ENCODE measurements around the gene CEMIP.

CEMIP gene

GRCh38 chr15:80822256-80822655 lies 43.1 kb downstream of the CEMIP start:
- Histone ChIP-seq H3K27me3 (ENCODE audit: control insufficient read depth in 1 of 2, insufficient read depth in 2 of 2, low read length in 2 of 2) (no peaks in the 10 kb centered on the region), H3K4me1 (ENCODE audit: control insufficient read depth, insufficient read depth, low read length) (peaks cover 19% of the 10 kb centered on the region), H3K9me3 (ENCODE audit: control insufficient read depth in 2 of 2, low read length in 2 of 2) (peaks cover 0 to 3% of the 10 kb centered on the region in 2 donors), H3K27ac (ENCODE audit: low read length) (no peak overlapping the region), H3K36me3 (ENCODE audit: control insufficient read depth in 2 of 2, insufficient read depth in 2 of 2, low read length in 2 of 2) (no peaks in the 10 kb centered on the region), H3K9ac (ENCODE audit: low read length in 2 of 2) (no peak overlapping the region), H3K4me3 (ENCODE audit: low read length in 2 of 2) (no peak overlapping the region)

- Histone ChIP-seq H3K27me3 (ENCODE audit: control insufficient read depth in 1 of 2, insufficient read depth in 2 of 2, low read length in 2 of 2) (no peaks in the 10 kb centered on the region), H3K9me3 (ENCODE audit: control insufficient read depth in 2 of 2, low read length in 2 of 2) (peaks cover 0 to 3% of the 10 kb centered on the region in 2 donors), H3K4me1 (ENCODE audit: control insufficient read depth, insufficient read depth, low read length) (peaks cover 17% of the 10 kb centered on the region), H3K9ac (ENCODE audit: low read length in 2 of 2) (no peak overlapping the region), H3K27ac (ENCODE audit: low read length) (no peak overlapping the region), H3K36me3 (ENCODE audit: control insufficient read depth in 2 of 2, insufficient read depth in 2 of 2, low read length in 2 of 2) (no peaks in the 10 kb centered on the region), H3K4me3 (ENCODE audit: low read length in 2 of 2) (no peak overlapping the region)
Observed at GRCh38 chr15:80822676-80823075, 43.5 kb downstream of the CEMIP start.

GRCh38 chr15:80823120-80823519 lies 44.0 kb downstream of the CEMIP start:
- Histone ChIP-seq H3K9me3 (ENCODE audit: control insufficient read depth in 2 of 2, low read length in 2 of 2) (peaks cover 0 to under 1% of the 10 kb centered on the region in 2 donors), H3K9ac (ENCODE audit: low read length in 2 of 2) (no peak overlapping the region), H3K4me3 (ENCODE audit: low read length in 2 of 2) (no peak overlapping the region), H3K4me1 (ENCODE audit: control insufficient read depth, insufficient read depth, low read length) (peaks cover 17% of the 10 kb centered on the region), H3K27ac (ENCODE audit: low read length) (no peak overlapping the region), H3K36me3 (ENCODE audit: control insufficient read depth in 2 of 2, insufficient read depth in 2 of 2, low read length in 2 of 2) (no peaks in the 10 kb centered on the region), H3K27me3 (ENCODE audit: control insufficient read depth in 1 of 2, insufficient read depth in 2 of 2, low read length in 2 of 2) (no peaks in the 10 kb centered on the region)

- Histone ChIP-seq H3K36me3 (ENCODE audit: control insufficient read depth in 2 of 2, insufficient read depth in 2 of 2, low read length in 2 of 2) (no peaks in the 10 kb centered on the region), H3K27ac (ENCODE audit: low read length) (no peak overlapping the region), H3K4me1 (ENCODE audit: control insufficient read depth, insufficient read depth, low read length) (peaks cover 10% of the 10 kb centered on the region), H3K9me3 (ENCODE audit: control insufficient read depth in 2 of 2, low read length in 2 of 2) (no peaks in the 10 kb centered on the region), H3K4me3 (ENCODE audit: low read length in 2 of 2) (no peak overlapping the region), H3K9ac (ENCODE audit: low read length in 2 of 2) (no peak overlapping the region), H3K27me3 (ENCODE audit: control insufficient read depth in 1 of 2, insufficient read depth in 2 of 2, low read length in 2 of 2) (no peaks in the 10 kb centered on the region)
Observed at GRCh38 chr15:80823995-80824394, 44.8 kb downstream of the CEMIP start.

- Histone ChIP-seq H3K27me3 (ENCODE audit: control insufficient read depth in 1 of 2, insufficient read depth in 2 of 2, low read length in 2 of 2) (no peaks in the 10 kb centered on the region), H3K9me3 (ENCODE audit: control insufficient read depth in 2 of 2, low read length in 2 of 2) (no peaks in the 10 kb centered on the region), H3K4me3 (ENCODE audit: low read length in 2 of 2) (no peak overlapping the region), H3K27ac (ENCODE audit: low read length) (no peak overlapping the region), H3K4me1 (ENCODE audit: control insufficient read depth, insufficient read depth, low read length) (no peaks in the 10 kb centered on the region), H3K36me3 (ENCODE audit: control insufficient read depth in 2 of 2, insufficient read depth in 2 of 2, low read length in 2 of 2) (no peaks in the 10 kb centered on the region), H3K9ac (ENCODE audit: low read length in 2 of 2) (no peak overlapping the region)
Observed at GRCh38 chr15:80825361-80826030, 46.3 kb downstream of the CEMIP start.

GRCh38 chr15:80828796-80829195 lies 49.6 kb downstream of the CEMIP start:
- H3K4me1 ChIP-seq (ENCODE audit: control insufficient read depth, insufficient read depth, low read length), result peaks cover 13% of the 10 kb centered on the region
- H3K9me3 ChIP-seq (ENCODE audit: control insufficient read depth in 2 of 2, low read length in 2 of 2), result no peaks in the 10 kb centered on the region
- H3K27ac ChIP-seq (ENCODE audit: low read length), result no peak overlapping the region
- no peak overlapping the region for H3K4me3 ChIP-seq (ENCODE audit: low read length in 2 of 2)
- H3K9ac ChIP-seq (ENCODE audit: low read length in 2 of 2), result no peak overlapping the region
- no peaks in the 10 kb centered on the region for H3K36me3 ChIP-seq (ENCODE audit: control insufficient read depth in 2 of 2, insufficient read depth in 2 of 2, low read length in 2 of 2)
- H3K27me3 ChIP-seq (ENCODE audit: control insufficient read depth in 1 of 2, insufficient read depth in 2 of 2, low read length in 2 of 2), result no peaks in the 10 kb centered on the region

- H3K4me1 ChIP-seq (ENCODE audit: control insufficient read depth, insufficient read depth, low read length), result peaks cover 21% of the 10 kb centered on the region
- H3K27ac ChIP-seq (ENCODE audit: low read length), result no peak overlapping the region
- H3K36me3 ChIP-seq (ENCODE audit: control insufficient read depth in 2 of 2, insufficient read depth in 2 of 2, low read length in 2 of 2), result no peaks in the 10 kb centered on the region
Observed at GRCh38 chr15:80830677-80831076, 51.5 kb downstream of the CEMIP start.

GRCh38 chr15:80831192-80831591 lies 52.0 kb downstream of the CEMIP start:
- Histone ChIP-seq H3K4me3 (ENCODE audit: low read length in 2 of 2) (no peak overlapping the region), H3K27ac (ENCODE audit: low read length) (no peak overlapping the region), H3K36me3 (ENCODE audit: control insufficient read depth in 2 of 2, insufficient read depth in 2 of 2, low read length in 2 of 2) (no peaks in the 10 kb centered on the region)

More at GRCh38 chr15:80830677-80831076, 51.5 kb downstream of the CEMIP start:
- Histone ChIP-seq H3K9me3 (ENCODE audit: control insufficient read depth in 2 of 2, low read length in 2 of 2) (no peaks in the 10 kb centered on the region), H3K4me3 (ENCODE audit: low read length in 2 of 2) (no peak overlapping the region), H3K27me3 (ENCODE audit: control insufficient read depth in 1 of 2, insufficient read depth in 2 of 2, low read length in 2 of 2) (no peaks in the 10 kb centered on the region), H3K9ac (ENCODE audit: low read length in 2 of 2) (no peak overlapping the region)

GRCh38 chr15:80831606-80832224 lies 52.5 kb downstream of the CEMIP start:
- peaks cover 30% of the 10 kb centered on the region for H3K4me1 ChIP-seq (ENCODE audit: control insufficient read depth, insufficient read depth, low read length)
- no peaks in the 10 kb centered on the region for H3K36me3 ChIP-seq (ENCODE audit: control insufficient read depth in 2 of 2, insufficient read depth in 2 of 2, low read length in 2 of 2)
- H3K27ac ChIP-seq (ENCODE audit: low read length), result no peak overlapping the region
- no peak overlapping the region for H3K4me3 ChIP-seq (ENCODE audit: low read length in 2 of 2)
- H3K27me3 ChIP-seq (ENCODE audit: control insufficient read depth in 1 of 2, insufficient read depth in 2 of 2, low read length in 2 of 2), result no peaks in the 10 kb centered on the region
- H3K9ac ChIP-seq (ENCODE audit: low read length in 2 of 2), result no peak overlapping the region
- H3K9me3 ChIP-seq (ENCODE audit: control insufficient read depth in 2 of 2, low read length in 2 of 2), result no peaks in the 10 kb centered on the region

More at GRCh38 chr15:80831192-80831591, 52.0 kb downstream of the CEMIP start:
- no peaks in the 10 kb centered on the region for H3K27me3 ChIP-seq (ENCODE audit: control insufficient read depth in 1 of 2, insufficient read depth in 2 of 2, low read length in 2 of 2)
- peaks cover 26% of the 10 kb centered on the region for H3K4me1 ChIP-seq (ENCODE audit: control insufficient read depth, insufficient read depth, low read length)
- H3K9me3 ChIP-seq (ENCODE audit: control insufficient read depth in 2 of 2, low read length in 2 of 2), result no peaks in the 10 kb centered on the region
- H3K9ac ChIP-seq (ENCODE audit: low read length in 2 of 2), result no peak overlapping the region

GRCh38 chr15:80832686-80833085 lies 53.5 kb downstream of the CEMIP start:
- no peak overlapping the region for H3K27ac ChIP-seq (ENCODE audit: low read length)
- H3K4me3 ChIP-seq (ENCODE audit: low read length in 2 of 2), result no peak overlapping the region
- no peaks in the 10 kb centered on the region for H3K27me3 ChIP-seq (ENCODE audit: control insufficient read depth in 1 of 2, insufficient read depth in 2 of 2, low read length in 2 of 2)
- H3K9ac ChIP-seq (ENCODE audit: low read length in 2 of 2), result no peak overlapping the region
- H3K9me3 ChIP-seq (ENCODE audit: control insufficient read depth in 2 of 2, low read length in 2 of 2), result no peaks in the 10 kb centered on the region
- H3K36me3 ChIP-seq (ENCODE audit: control insufficient read depth in 2 of 2, insufficient read depth in 2 of 2, low read length in 2 of 2), result no peaks in the 10 kb centered on the region
- H3K4me1 ChIP-seq (ENCODE audit: control insufficient read depth, insufficient read depth, low read length), result peaks cover 39% of the 10 kb centered on the region

- peaks cover 53% of the 10 kb centered on the region for H3K4me1 ChIP-seq (ENCODE audit: control insufficient read depth, insufficient read depth, low read length)
- no peak overlapping the region for H3K4me3 ChIP-seq (ENCODE audit: low read length in 2 of 2)
- no peak overlapping the region for H3K9ac ChIP-seq (ENCODE audit: low read length in 2 of 2)
- no peak overlapping the region for H3K27ac ChIP-seq (ENCODE audit: low read length)
- no peaks in the 10 kb centered on the region for H3K36me3 ChIP-seq (ENCODE audit: control insufficient read depth in 2 of 2, insufficient read depth in 2 of 2, low read length in 2 of 2)
- no peaks in the 10 kb centered on the region for H3K27me3 ChIP-seq (ENCODE audit: control insufficient read depth in 1 of 2, insufficient read depth in 2 of 2, low read length in 2 of 2)
- H3K9me3 ChIP-seq (ENCODE audit: control insufficient read depth in 2 of 2, low read length in 2 of 2), result no peaks in the 10 kb centered on the region
Observed at GRCh38 chr15:80834402-80834801, 55.2 kb downstream of the CEMIP start.

Measured in stomach smooth muscle (tissue), 2 donors.